ENCODE data around the gene NCAPG2. TPM values are rescaled to one million over a fixed set of nuclear protein-coding genes. Genes with fewer than 3 reads are reported as not detected.

Gene NCAPG2
- total RNA-seq, 1 donor: 35.0 TPM

DNA sequence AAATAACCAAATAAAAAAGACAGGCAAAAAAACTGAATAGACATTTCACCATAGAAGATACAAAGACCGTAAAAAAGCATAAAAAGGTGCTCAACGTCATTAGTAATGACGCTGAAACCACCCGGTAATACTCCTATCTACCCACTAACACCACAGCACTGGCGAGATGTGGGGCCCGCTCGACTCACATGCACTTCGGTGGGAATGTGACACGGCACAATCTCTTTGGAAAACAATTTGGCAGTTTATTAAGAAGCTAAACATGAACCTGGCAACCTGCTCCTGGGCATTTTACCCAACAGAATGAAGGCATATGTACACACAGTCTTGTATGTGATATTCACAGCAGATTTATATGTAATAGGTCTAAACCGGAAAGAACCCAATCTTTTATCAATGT lies 42.8 kb upstream of the NCAPG2 start:
- TF ChIP-seq, protein P1, sequence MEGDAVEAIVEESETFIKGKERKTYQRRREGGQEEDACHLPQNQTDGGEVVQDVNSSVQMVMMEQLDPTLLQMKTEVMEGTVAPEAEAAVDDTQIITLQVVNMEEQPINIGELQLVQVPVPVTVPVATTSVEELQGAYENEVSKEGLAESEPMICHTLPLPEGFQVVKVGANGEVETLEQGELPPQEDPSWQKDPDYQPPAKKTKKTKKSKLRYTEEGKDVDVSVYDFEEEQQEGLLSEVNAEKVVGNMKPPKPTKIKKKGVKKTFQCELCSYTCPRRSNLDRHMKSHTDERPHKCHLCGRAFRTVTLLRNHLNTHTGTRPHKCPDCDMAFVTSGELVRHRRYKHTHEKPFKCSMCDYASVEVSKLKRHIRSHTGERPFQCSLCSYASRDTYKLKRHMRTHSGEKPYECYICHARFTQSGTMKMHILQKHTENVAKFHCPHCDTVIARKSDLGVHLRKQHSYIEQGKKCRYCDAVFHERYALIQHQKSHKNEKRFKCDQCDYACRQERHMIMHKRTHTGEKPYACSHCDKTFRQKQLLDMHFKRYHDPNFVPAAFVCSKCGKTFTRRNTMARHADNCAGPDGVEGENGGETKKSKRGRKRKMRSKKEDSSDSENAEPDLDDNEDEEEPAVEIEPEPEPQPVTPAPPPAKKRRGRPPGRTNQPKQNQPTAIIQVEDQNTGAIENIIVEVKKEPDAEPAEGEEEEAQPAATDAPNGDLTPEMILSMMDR (IDR thresholded peaks at IDR 0.05; ENCODE audit: insufficient read depth, low read length): no peak
- DNase-seq (ENCODE audit: low read depth): no peak
- H3K4me3 ChIP-seq (ENCODE audit: low read depth, low read length): no peak overlapping the region

DNA sequence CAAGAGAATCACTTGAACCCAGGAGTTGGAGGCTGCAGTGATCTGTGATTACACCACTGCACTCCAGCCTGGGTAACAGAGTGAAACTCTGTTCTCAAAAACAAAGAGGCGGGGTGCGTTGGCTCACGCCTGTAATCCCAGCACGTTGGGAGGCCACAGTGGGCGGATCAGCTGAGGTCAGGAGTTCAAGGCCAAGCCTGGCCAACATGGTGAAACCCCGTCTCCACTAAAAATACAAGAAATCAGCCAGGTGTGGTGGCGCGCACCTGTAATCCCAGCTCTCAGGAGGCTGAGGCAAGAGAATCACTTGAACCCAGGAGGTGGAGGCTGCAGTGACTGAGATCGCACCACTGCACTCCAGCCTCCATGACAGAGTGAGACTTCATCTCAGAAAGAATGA lies 42.4 kb upstream of the NCAPG2 start:
- H3K4me3 ChIP-seq (ENCODE audit: low read depth, low read length): no peak overlapping the region
- TF ChIP-seq, protein P1 (IDR thresholded peaks at IDR 0.05; ENCODE audit: insufficient read depth, low read length): no peak
- DNase-seq (ENCODE audit: low read depth): no peak

DNA sequence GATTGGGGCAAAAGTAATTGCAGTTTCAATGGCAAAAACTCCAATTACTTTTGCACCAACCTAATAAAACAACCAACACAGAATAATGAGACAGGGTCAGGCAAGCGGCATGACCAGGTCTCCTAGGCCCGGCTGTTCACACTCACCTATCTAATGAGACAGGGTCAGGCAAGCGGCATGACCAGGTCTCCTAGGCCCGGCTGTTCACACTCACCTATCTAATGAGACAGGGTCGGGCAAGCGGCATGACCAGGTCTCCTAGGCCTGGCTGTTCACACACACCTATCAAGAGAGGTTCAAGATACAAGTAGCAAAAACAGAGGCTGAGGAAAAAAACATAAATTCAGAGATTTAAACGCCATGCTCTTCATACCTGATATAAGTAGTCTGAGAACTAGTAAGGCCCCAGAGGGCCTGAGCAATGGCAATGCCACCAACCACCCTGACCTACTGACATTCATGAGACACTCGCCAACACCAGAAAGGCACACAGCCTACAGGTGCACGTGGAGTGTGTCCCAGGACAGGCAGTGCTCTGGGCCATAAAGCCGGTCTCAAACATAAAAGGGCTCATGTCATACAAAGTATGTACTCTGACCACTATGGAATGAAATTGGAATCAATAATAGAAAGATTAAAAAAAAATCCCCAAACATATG lies 40.6 kb upstream of the NCAPG2 start:
- TF ChIP-seq, protein P1 (IDR thresholded peaks at IDR 0.05; ENCODE audit: insufficient read depth, low read length): no peak
- no peak overlapping the region for H3K4me3 ChIP-seq (ENCODE audit: low read depth, low read length)
- DNase-seq (ENCODE audit: low read depth): no peak

DNA sequence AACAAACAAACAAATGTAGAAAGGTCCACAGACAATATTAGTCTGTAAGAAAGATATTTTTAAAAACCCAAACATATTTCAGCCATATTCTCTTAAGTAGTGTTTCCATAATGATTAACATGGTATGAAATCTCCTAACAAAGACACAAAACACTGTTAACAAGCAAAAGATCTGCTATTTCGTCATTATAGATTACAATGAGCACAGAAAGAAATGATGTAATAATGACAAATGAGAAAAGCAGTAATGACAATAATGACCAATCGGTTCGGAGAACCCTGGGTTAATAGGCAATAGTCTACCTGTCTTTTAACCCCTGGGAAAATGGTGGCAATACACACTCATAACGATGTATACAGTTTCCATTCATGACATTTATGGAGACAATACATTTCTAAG lies 39.5 kb upstream of the NCAPG2 start:
- DNase-seq (ENCODE audit: low read depth): no peak
- H3K4me3 ChIP-seq (ENCODE audit: low read depth, low read length): no peak overlapping the region
- TF ChIP-seq, protein P1 (IDR thresholded peaks at IDR 0.05; ENCODE audit: insufficient read depth, low read length): no peak

DNA sequence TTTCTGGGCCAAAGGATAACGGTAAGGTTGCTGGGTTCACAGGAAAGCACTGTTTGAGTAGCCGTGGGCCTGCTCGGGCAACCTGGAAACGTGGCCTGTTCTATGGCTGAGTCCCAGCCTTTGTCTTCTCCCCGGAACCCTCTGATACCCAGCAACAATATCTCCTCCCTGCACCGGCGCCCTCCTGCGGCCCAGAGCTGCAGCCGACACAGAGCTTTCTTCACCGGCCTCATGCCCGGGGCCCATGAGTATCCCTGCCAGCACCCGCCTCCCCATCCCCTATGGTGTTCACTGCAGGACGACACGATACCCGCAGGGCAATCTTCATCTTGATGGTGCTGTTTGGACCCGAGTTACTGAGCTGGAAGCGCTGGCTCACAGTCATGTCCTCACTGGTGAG lies 38.6 kb upstream of the NCAPG2 start:
- no peak overlapping the region for H3K4me3 ChIP-seq (ENCODE audit: low read depth, low read length)
- DNase-seq (ENCODE audit: low read depth): no peak
- TF ChIP-seq, protein P1 (IDR thresholded peaks at IDR 0.05; ENCODE audit: insufficient read depth, low read length): no peak

DNA sequence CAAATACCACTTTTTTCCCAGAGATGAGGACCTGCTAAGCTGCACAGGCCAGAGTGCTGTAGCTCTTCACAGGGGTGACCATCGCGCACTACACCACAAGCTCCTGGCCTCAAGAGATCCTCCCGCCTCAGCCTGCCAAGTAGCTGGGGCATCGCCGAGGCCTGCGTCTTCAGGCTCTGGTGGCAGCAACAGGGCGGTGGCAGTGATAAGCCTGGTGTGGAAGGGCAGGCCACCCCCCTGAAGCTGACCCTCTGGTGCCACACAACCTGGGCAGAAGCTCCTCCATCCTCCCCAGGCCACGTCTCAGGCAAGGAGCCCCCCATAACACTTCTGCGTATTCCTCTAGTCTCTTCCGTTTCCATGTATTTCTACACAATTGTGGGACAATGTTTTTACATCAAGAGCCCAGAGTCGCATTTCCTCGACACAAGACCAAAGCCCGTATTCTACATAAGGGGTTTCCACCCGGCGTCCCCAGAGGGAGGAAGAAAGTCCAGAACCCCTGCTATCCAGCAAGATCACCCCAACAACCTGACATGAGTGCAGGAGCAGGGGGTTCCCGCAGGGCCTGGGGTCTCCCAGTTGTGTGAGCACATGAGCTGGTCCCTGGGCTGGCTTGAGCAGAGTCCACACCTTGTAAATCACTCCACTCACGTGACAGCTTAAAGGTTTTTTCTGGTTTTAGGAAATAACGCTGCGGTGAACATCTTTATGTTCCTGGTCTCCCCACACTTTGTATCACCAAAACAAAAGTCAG lies 37.6 kb upstream of the NCAPG2 start:
- TF ChIP-seq, protein P1 (IDR thresholded peaks at IDR 0.05; ENCODE audit: insufficient read depth, low read length): no peak
- H3K4me3 ChIP-seq (ENCODE audit: low read depth, low read length): no peak overlapping the region
- no peak for DNase-seq (ENCODE audit: low read depth)
